NCI-H524 (cell line): ENCODE measurements around the gene SZRD1.

Experiments used
- DNase-seq, 2 experiments: peaks; one replicate each; lab custom pipeline; 2025; lab: John Stamatoyannopoulos, UW

The SZRD1 gene

DNA sequence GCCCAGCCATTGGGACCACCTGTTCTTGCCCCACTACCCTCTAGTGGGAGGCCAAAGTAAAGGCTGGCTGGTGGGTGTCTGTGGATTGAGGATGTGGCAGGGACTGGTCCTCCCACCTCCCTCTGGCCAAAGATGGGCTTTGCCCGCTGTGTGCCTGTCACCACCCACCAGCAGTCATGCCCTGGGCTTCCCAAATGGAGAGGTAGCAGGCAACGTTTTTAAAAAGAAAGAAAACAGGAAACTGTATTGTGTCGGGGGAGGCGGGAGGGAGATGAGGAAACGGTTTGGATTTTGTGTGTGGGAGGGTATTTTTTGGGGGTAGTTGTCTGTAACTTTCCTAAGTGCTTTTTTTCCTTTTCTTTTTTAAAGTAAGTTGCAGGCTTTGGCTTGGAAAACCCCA lies 30.1 kb downstream of the SZRD1 start:
- DNase-seq, result no peak

- DNase-seq, result peak; percentile 92 to 98
Observed at GRCh38 chr1:16398371-16398953, 31.4 kb downstream of the SZRD1 start.

GRCh38 chr1:16402742-16403141 lies 35.7 kb downstream of the SZRD1 start:
- no peak for DNase-seq

DNA sequence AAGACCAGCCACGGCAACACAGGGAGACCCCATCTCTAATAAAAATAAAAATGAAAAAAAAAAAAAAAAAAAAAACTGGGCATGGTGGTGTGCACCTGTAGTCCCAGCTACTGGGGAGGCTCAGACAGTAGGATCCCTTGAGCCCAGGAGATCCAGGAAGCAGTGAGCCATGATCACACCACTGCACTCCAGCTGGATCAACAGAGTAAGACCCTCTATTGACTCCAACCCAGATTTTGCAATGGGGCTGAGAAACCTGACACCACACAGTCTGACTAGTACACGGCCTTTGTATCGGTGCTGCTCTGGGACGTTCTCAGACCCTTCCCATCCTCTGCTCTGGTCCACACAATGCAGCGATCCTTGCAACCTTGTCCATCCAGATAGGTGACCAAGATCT lies 38.4 kb downstream of the SZRD1 start:
- no peak for DNase-seq

DNA sequence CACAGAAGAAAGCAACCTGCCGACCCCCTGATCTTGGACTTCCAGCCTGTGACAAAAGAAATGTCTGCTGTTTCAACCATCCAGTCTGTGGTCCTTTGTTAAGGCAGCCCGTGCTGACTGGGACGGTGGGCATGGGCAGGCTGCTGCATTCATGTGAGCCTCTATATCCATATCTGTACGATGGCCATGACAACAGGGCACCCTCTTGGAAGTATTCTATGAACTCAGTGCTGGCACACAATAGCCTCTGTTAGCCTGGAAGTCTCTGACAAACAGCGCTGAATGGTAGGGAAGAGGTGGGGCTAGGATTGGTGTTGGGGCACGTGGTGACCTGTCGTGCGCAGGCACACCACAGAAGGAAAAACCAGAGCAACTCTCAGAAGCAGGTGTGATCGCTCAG lies 39.8 kb downstream of the SZRD1 start:
- no peak for DNase-seq

DNA sequence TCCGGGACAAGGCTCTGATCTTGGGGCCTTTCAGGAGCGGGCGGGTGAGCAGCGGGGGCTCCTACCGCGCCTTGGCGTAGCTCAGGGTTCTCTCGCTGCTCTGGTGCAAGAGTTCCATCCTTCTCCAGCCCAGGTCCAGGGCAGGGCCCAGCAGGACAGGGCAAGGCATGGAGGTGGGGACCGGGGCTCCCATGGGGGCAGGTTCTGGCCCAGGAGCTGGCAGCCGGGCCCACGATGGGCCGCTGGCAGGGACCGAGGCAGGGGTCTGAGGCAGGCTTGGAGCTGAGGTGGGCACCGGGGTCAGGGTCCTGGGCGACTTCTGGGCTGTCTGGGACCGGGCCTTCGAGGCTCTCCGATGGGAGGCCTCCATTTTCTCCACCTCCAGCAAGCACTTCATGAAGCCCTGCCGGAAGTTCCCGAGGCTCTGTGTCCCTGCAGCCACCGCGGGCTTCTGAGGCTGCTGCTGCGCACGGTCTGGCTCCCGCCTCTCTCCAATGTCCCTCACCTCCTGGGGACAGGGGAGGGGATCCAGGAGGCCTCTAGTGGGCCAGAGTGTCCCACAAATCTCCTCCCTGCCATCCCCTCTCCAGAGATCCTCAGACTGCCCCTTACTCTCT lies 42.6 kb downstream of the SZRD1 start:
- DNase-seq, result no peak

DNA sequence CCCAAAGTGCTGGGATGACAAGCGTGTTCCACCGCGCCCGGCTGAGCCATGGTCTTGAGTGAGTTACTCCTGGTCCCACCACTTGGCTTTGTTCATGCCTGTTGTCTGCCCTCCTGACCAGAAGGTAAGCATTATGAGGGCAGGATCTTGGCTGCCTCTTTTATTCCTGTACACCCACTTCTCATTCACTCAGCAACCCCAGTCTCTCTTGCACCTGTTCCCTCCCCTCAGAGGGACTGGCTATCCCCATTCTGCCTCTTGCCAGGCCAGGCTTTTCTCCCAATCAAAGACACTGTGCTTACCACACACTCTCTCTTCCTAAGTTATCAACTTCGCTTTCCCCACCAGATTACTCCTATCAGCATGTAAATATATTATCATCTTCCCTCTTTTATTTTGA lies 43.8 kb downstream of the SZRD1 start:
- DNase-seq, result no peak

DNA sequence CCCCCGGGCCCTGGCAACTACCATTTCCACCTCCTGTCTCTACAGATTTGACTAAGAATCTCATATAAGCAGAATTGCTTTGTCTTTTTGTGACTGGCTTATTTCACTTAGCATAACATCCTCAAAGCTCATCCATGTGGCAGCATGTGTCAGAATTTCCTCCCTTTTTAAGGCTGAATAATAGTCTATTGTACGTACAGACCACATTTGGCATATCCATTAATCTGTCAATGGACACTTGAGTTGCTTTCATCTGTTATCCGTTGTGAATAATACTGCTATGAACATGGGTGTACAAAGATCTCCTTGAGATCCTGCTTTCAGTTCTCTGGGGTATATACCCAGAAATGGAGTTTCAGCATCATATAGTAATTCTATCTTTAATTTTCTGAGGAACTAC lies 46.1 kb downstream of the SZRD1 start:
- DNase-seq, result no peak

- no peak for DNase-seq
Observed at GRCh38 chr1:16418823-16419425, 51.9 kb downstream of the SZRD1 start.

DNA sequence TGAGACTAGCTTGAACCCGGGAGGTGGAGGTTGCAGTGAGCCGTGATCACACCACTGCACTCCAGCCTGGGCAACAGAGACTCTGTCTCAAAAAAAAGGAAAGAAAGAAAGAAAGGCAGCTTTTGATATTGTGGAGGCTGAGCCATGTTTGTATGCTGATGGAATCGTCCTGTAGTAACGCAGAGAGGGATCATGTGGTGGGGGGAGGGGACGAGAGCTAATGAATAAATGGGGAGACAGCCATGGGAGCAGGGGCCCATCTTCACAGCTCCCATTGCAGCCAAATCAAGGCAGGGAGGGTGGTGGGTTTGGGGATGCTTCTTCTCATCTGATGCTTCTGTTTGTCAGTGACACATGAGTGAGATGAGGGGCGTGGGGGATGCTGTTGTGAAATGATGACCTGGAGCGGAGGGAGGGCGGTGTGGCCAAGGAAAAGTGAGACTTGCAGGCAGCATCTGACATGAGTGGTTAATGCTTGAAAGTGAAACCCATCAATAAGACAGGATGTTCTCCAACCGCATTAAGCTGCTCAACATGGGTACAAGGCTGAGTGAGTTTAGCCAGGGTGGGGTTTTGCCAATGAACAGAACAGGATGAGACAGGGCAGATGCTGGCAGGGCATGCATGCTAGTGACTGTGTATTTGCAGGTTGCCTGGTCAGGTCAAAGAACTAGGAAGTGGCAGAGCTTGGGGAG lies 53.5 kb downstream of the SZRD1 start:
- DNase-seq, result no peak

DNA sequence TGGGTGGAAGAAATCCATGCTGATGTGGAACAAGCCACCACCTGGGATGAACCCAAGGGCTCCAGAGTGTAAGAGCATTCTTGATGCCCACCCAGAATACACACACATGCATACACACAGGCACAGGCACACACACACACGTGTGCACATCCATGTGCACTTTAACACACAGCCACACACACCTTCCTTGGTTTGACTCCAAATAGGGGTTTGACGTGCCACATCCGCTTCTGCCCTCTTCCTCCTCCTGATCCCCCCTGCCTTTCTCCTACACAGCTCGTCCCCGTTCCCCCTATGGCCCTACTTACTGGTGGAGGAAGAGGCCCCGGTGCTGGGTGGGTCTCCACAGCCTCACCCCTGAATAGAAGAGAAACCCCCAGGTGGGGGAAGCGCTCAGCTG lies 54.2 kb downstream of the SZRD1 start:
- no peak for DNase-seq

DNA sequence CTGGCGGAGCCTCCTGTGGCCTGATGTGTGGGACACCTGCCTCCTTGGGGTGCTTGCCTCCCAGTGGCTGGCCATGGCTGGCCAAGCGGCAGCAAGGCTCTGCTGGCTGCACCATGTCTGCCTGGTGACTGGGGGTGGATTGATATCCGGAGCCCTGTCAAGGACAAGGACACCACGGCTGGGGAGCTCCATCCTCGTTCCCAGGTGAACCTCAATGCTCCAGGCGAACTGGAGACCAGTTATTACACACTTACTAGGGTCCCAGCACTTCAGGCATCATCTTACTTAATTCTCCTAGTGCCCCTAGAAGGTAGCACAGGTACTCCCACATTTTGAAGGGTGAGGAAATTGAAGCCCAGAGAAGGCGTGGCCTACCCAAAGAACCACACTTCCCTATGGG lies 55.0 kb downstream of the SZRD1 start:
- DNase-seq, result no peak

DNA sequence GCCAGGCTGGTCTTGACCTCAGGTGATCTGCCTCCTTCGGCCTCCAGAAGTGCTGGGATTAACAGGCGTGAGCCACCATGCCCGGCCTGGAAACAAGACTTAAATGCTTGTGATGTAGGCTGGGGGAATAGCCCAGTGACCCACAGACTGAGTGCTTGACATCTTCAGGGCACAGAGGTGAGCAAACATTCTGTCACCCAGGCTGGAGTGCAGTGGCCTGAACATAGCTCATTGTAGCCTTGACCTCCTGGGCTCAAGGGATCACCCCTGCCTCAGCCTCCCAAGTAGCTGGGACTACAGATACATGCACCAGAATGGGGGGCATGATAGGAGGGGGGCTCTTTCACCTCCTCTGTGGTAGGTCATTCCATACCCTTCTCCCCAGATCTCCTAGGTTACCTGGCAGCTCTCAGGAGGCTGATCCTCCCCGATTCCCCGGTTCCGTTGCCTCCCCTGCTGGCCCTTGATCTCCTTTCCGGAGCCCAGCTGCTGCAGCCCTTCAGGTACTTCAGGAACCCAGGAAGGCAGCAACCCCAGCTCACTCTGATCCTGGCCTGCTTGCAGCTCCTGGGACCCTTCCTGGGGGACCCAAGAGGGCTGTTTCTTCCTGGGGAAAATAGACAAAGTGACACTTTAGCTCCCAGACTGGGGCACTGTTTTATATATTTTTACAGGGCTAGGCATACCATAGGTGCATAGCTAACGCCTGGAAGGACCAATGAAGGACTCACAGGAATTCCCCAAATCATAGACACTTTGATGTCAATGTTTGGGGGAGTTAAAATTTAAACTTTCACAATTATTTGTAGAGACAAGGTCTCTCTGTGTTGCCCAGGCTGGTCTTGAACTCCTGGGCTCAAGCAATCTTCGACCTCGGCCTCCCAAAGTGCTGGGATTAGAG lies 58.3 kb downstream of the SZRD1 start:
- DNase-seq, result no peak

GRCh38 chr1:16430606-16431005 lies 63.6 kb downstream of the SZRD1 start:
- peak in 1 of 2 experiments; percentile 22 for DNase-seq

GRCh38 chr1:16433030-16433429 lies 66.0 kb downstream of the SZRD1 start:
- no peak for DNase-seq

DNA sequence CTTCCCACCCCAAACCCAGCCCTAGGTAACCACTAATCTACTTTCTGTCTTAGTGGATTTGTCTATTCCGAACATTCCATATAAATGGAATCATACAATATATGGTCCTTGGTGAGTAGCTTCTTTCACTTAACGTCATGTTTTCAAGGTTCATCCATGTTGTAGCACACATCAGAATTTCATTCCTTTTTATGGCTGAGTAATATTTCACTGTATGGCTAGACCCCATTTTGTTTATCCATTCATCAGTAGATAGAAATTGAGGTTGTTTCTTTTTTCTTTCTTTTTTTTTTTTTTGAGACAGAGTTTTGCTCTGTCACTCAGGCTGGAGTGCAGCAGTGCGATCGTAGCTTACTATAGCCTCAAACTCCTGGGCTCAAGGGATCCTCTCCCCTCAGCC lies 67.0 kb downstream of the SZRD1 start:
- no peak for DNase-seq

GRCh38 chr1:16434501-16434900 lies 67.5 kb downstream of the SZRD1 start:
- no peak for DNase-seq

DNA sequence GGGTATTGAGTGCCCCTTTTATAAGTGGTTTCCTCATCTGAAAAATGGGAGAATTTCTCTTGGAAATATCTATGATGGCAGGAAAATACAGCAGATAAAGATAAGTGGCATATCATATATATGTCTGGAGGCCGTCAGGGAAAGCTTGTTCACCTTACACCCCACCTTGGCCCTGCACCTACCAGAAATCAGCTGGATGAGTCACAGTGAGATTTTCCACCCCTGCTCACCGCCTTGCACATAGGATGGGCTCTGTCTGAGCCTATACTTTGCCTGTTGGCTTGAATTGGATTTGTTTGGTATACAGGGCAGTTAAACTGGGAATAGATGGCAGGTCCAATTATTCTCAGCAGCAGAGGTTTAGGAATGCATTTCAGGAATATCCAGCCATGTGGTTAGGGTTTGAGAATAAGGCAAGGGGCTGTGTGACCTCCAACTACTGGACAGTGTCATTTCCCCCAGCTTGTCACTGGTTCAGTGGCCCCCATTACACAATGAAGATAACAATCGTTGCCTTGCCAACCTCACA lies 70.0 kb downstream of the SZRD1 start, which contains the start of gene SPATA21:
Gene SPATA21 (minus strand): TSS at position 479 of the 529 bp plus-strand sequence. CDS start 6,053 bp downstream, outside the sequence.
- no peak for DNase-seq

GRCh38 chr1:16438516-16438915 lies 71.5 kb downstream of the SZRD1 start:
- no peak for DNase-seq

- no peak for DNase-seq
Observed at GRCh38 chr1:16438924-16439323, 71.9 kb downstream of the SZRD1 start.

DNA sequence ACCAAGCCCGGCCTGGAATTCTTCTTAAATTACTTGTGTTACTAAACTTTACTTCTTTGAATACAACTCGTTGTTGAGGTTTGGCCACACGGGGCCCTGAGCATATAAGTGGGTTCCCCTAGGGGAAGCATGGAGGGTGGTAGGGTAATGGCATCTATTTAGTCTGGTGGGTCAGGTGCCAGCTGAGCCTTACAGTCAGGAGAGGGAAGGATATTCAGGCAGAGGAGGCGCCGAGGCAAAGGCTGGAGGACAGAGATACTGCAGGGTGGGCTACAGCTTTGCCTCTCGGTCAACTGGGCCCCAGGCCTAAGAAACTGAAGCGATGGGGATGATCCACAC lies 73.1 kb downstream of the SZRD1 start:
- DNase-seq, result no peak
